ENCODE measurements around the gene TRMT10B.
"Not testable (repeated sequence)": the region's sequence is repeated elsewhere in the genome, so short reads cannot be mapped to it uniquely, and the experiment has no call there.

Gene TRMT10B

GRCh38 chr9:37758747-37759146 lies 5.1 kb downstream of the TRMT10B start:
- no peak for DNase-seq (ENCODE audit: low read depth, low spot score)
- in situ Hi-C loops (cut with HindIII; ENCODE audit: low sequenced_read_pairs), result no loop called here
- TF ChIP-seq CTCF (IDR thresholded peaks at IDR 0.05; ENCODE audit: low read depth, low read length), result no peak

GRCh38 chr9:37760416-37761161 lies 7.0 kb downstream of the TRMT10B start:
- DNase-seq (ENCODE audit: low read depth, low spot score), result peak; percentile 55
- TF ChIP-seq CTCF (IDR thresholded peaks at IDR 0.05; ENCODE audit: low read depth, low read length), result no peak
- in situ Hi-C loops (cut with HindIII; ENCODE audit: low sequenced_read_pairs), result no loop called here
- H3K4me3 ChIP-seq (ENCODE audit: low read depth, low read length), result no peak overlapping the region

More at GRCh38 chr9:37758747-37759146, 5.1 kb downstream of the TRMT10B start:
- H3K4me3 ChIP-seq (ENCODE audit: low read depth, low read length), result no peak overlapping the region

- in situ Hi-C loops (cut with HindIII; ENCODE audit: low sequenced_read_pairs), result no loop called here
- DNase-seq (ENCODE audit: low read depth, low spot score), result peak; percentile 39
- H3K4me3 ChIP-seq (ENCODE audit: low read depth, low read length), result no peak overlapping the region
- no peak for TF ChIP-seq CTCF (IDR thresholded peaks at IDR 0.05; ENCODE audit: low read depth, low read length)
Measured at GRCh38 chr9:37761511-37761910, 7.9 kb downstream of the TRMT10B start.

- DNase-seq (ENCODE audit: low read depth, low spot score); in situ Hi-C loops (cut with HindIII; ENCODE audit: low sequenced_read_pairs); H3K4me3 ChIP-seq (ENCODE audit: low read depth, low read length): not testable (repeated sequence)
Measured at GRCh38 chr9:37765263-37765662, 11.7 kb downstream of the TRMT10B start.

- in situ Hi-C loops (cut with HindIII; ENCODE audit: low sequenced_read_pairs), result no loop called here
- no peak overlapping the region for H3K4me3 ChIP-seq (ENCODE audit: low read depth, low read length)
- no peak for DNase-seq (ENCODE audit: low read depth, low spot score)
- TF ChIP-seq CTCF (IDR thresholded peaks at IDR 0.05; ENCODE audit: low read depth, low read length), result no peak
Measured at GRCh38 chr9:37769306-37769705, 15.7 kb downstream of the TRMT10B start.

GRCh38 chr9:37769995-37770394 lies 16.4 kb downstream of the TRMT10B start:
- DNase-seq (ENCODE audit: low read depth, low spot score), result no peak
- TF ChIP-seq CTCF (IDR thresholded peaks at IDR 0.05; ENCODE audit: low read depth, low read length), result no peak
- H3K4me3 ChIP-seq (ENCODE audit: low read depth, low read length), result no peak overlapping the region
- in situ Hi-C loops (cut with HindIII; ENCODE audit: low sequenced_read_pairs), result no loop called here

- DNase-seq (ENCODE audit: low read depth, low spot score), result no peak
Measured at GRCh38 chr9:37775216-37775919, 21.8 kb downstream of the TRMT10B start.

More at GRCh38 chr9:37775216-37775919, 21.8 kb downstream of the TRMT10B start:
- no peak overlapping the region for H3K4me3 ChIP-seq (ENCODE audit: low read depth, low read length)
- TF ChIP-seq CTCF (IDR thresholded peaks at IDR 0.05; ENCODE audit: low read depth, low read length), result no peak
- in situ Hi-C loops (cut with HindIII; ENCODE audit: low sequenced_read_pairs), result no loop called here

Data from astrocyte of the spinal cord (primary cell).